Caco-2 (cell line): ENCODE data around the gene IFNA16. TPM values are rescaled to one million over a fixed set of nuclear protein-coding genes. Genes with fewer than 3 reads are reported as not detected.
"Not testable (repeated sequence)": the region's sequence is repeated elsewhere in the genome, so short reads cannot be mapped to it uniquely, and the experiment has no call there.

ENCODE experiments used
- BruUV-seq: library from RNA; stranded (reverse); fragments of 400-500 nt; replicated peaks from 2 replicates; lab custom pipeline; 2021; lab: Mats Ljungman, UMichigan
- CTCF ChIA-PET: fragments of 300-600 bp; sonication (Branson Sonifier 250); formaldehyde crosslinking; loops from one replicate; lab custom pipeline; 2022; ENCODE audit warnings: antibody characterized with exemption; lab: Charles Lee
- POLR2A ChIA-PET: fragments of 300-600 bp; sonication (Branson Sonifier 250); formaldehyde crosslinking; loops from one replicate; lab custom pipeline; 2022; ENCODE audit warnings: antibody characterized with exemption; lab: Charles Lee
- DNase-seq, 2 experiments: peaks; one replicate each; pipeline versions ENCODE4 v3.0.0 to v3.0.0-alpha.2; 2020 to 2022
- H3K27me3 ChIP-seq: replicated peaks from 2 replicates; pipeline ENCODE4 v1.6.0; 2011; ENCODE audit warnings: low read length; ENCODE audit not compliant: control insufficient read depth, insufficient read depth
- H3K36me3 ChIP-seq: 2 replicates; pipeline ENCODE4 v1.5.1; 2011; ENCODE audit warnings: low read length; ENCODE audit not compliant: control insufficient read depth, insufficient read depth
- H3K4me1 ChIP-seq: fragments of 250-450 bp; sonication (Bioruptor Pico); 2 replicates; pipeline ENCODE4 v1.5.1; 2020; ENCODE audit warnings: mild to moderate bottlenecking
- H3K4me3 ChIP-seq: 2 replicates; pipeline ENCODE4 v1.5.1; 2011; ENCODE audit warnings: low read depth, mild to moderate bottlenecking, control low read depth, low read length
- H3K9me3 ChIP-seq: fragments of 250-450 bp; sonication (Bioruptor Pico); 2 replicates; pipeline ENCODE4 v1.5.1; 2020; ENCODE audit warnings: mild to moderate bottlenecking, moderate library complexity
- H3K27ac Mint-ChIP-seq: one replicate; pipeline ENCODE4 v1.8.0; 2022; ENCODE audit warnings: mixed read lengths; ENCODE audit not compliant: unreplicated experiment
- H3K27me3 Mint-ChIP-seq: one replicate; pipeline ENCODE4 v1.8.0; 2022; ENCODE audit warnings: mixed read lengths; ENCODE audit not compliant: insufficient read depth, unreplicated experiment
- H3K36me3 Mint-ChIP-seq: one replicate; pipeline ENCODE4 v1.8.0; 2022; ENCODE audit warnings: mild to moderate bottlenecking, mixed read lengths; ENCODE audit not compliant: insufficient read depth, unreplicated experiment
- H3K4me1 Mint-ChIP-seq: one replicate; pipeline ENCODE4 v1.8.0; 2022; ENCODE audit warnings: low read depth, mixed read lengths; ENCODE audit not compliant: unreplicated experiment
- H3K4me3 Mint-ChIP-seq: one replicate; pipeline ENCODE4 v1.8.0; 2022; ENCODE audit warnings: mild to moderate bottlenecking, moderate library complexity, mixed read lengths; ENCODE audit not compliant: unreplicated experiment
- H3K9me3 Mint-ChIP-seq: one replicate; pipeline ENCODE4 v1.8.0; 2022; ENCODE audit warnings: mixed read lengths; ENCODE audit not compliant: unreplicated experiment
- intact Hi-C: fragments of 100-400 bp; cut with micrococcal nuclease; formaldehyde crosslinking; loops from one replicate; pipeline ENCODE4 v1.10.0; 2022; ENCODE audit not compliant: unreplicated experiment
- total RNA-seq: library from RNA; stranded (reverse); gene quantifications from 2 replicates; pipeline ENCODE4 v1.2.3, GENCODE V29; 2022
- TF ChIP-seq, protein P1 (sequence below), 2 experiments: fragments of 200-600 bp in 1 of 2; IDR thresholded peaks; 1 replicate in 1 of 2; 2 replicates in 1 of 2; pipeline versions ENCODE4 v1.5.1 to v1.8.0; 2011 to 2022; ENCODE audit warnings: antibody characterized with exemption in 1 of 2, control low read depth in 1 of 2, inconsistent platforms in 1 of 2, low read depth in 1 of 2, low read length in 1 of 2, mild to moderate bottlenecking in 1 of 2, moderate library complexity in 1 of 2; ENCODE audit not compliant: insufficient read depth in 1 of 2, severe bottlenecking in 1 of 2, unreplicated experiment in 1 of 2

Gene IFNA16
- total RNA-seq, 1 experiment from 2014 or later: not detected

DNA sequence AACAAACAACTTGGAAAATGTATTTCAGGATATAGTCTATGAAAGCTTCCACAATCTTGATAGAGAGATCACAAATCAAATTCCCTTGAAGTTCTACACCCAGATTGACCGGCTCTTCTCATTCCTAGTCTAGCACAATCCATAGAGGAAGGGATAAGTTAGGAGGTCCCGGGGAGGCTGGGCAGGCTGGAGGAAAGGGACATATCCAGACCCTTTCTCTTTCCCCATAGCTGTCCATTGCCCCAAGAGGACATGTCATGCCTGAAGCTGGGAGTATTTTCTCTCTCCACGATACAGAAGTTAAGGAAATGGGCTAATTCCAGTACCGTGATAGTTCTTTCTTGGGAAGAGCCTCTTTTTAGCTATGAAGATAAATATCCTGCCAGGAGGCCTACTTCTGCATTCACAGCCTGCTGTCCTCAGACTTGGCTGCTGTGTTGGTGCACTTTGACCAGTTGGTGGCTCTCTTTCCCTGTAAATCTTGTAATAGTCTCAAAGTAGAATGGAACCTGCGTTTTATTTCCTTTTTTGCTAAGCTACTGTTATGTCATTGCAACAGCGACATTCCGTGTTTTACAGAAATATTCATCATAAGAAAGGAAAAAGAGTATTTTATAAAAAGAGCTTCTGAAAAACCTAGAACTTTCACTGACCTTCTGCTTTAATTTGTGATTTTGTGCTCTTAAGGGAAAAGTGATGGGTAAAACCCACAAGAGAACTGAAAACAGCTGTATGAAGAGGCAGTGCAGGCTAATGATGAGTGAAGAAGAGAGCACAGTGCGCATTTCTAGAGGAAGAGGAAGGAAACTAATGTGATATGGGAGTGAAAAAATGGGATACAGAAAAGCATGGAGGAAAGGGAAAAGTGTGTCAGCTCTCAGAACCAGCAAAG lies 18.6 kb upstream of the IFNA16 start:
- H3K4me3 Mint-ChIP-seq, H3K27ac Mint-ChIP-seq, BruUV-seq, H3K36me3 Mint-ChIP-seq, H3K9me3 ChIP-seq, H3K4me3 ChIP-seq, POLR2A ChIA-PET, H3K4me1 ChIP-seq, H3K36me3 ChIP-seq, H3K4me1 Mint-ChIP-seq, H3K27me3 ChIP-seq, H3K9me3 Mint-ChIP-seq: not testable (repeated sequence)
- CTCF ChIA-PET: interaction anchor here (0.6 to 1.3 kb wide), 6 partner anchors 16 to 220 kb away, joined by 3 to 6 read pairs (median 4); no protein-coding TSS in a partner anchor
- TF ChIP-seq, protein P1, sequence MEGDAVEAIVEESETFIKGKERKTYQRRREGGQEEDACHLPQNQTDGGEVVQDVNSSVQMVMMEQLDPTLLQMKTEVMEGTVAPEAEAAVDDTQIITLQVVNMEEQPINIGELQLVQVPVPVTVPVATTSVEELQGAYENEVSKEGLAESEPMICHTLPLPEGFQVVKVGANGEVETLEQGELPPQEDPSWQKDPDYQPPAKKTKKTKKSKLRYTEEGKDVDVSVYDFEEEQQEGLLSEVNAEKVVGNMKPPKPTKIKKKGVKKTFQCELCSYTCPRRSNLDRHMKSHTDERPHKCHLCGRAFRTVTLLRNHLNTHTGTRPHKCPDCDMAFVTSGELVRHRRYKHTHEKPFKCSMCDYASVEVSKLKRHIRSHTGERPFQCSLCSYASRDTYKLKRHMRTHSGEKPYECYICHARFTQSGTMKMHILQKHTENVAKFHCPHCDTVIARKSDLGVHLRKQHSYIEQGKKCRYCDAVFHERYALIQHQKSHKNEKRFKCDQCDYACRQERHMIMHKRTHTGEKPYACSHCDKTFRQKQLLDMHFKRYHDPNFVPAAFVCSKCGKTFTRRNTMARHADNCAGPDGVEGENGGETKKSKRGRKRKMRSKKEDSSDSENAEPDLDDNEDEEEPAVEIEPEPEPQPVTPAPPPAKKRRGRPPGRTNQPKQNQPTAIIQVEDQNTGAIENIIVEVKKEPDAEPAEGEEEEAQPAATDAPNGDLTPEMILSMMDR (IDR thresholded peaks at IDR 0.05; ENCODE audit: insufficient read depth in 1 of 2, low read depth in 1 of 2, low read length in 1 of 2, severe bottlenecking in 1 of 2, unreplicated experiment in 1 of 2): peak in 1 of 2 experiments; percentile 55
- intact Hi-C loops: loop anchor here (5.0 kb wide), 1 partner anchor 552 kb away; no protein-coding TSS in a partner anchor
- peaks cover 11% of the 10 kb centered on the region for H3K27me3 Mint-ChIP-seq
- peak in 1 of 2 experiments; percentile 14 for DNase-seq

DNA sequence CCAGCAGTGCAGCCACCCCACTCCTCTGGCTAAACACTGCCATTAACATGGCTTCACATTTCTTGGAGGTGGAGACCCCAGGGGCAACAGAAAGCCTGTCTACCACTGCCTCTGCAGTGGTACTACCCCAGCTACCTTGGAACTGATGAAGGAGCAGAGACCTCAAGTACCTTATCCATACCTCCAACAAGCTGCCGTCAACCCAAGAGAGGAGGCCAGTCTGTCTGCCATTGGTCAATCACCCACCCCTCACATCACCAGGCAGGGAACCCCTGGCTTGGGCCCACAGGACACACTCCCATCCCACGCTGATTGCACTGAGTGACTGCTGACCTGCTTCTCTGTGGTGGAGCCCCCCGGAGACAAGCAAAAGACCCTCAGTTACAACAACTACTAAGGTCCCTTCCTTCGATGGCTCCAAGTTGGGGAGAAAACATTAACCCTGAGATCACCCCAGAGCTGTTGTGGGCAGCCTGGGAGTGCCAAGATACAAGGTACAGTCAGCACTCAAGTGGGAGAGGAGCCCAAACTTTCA lies 17.1 kb upstream of the IFNA16 start:
- Mint-ChIP-seq H3K27ac (no peak overlapping the region), H3K4me1 (no peaks in the 10 kb centered on the region), H3K27me3 (peaks cover 11% of the 10 kb centered on the region), H3K36me3 (no peaks in the 10 kb centered on the region), H3K4me3 (no peak overlapping the region), H3K9me3 (no peaks in the 10 kb centered on the region)
- no peaks in the 10 kb centered on the region for H3K9me3 ChIP-seq
- no peaks in the 10 kb centered on the region for H3K36me3 ChIP-seq
- no TSS peak for BruUV-seq
- DNase-seq: no peak
- no peak overlapping the region for H3K4me3 ChIP-seq
- intact Hi-C loops: no loop called here
- H3K4me1 ChIP-seq: no peaks in the 10 kb centered on the region
- TF ChIP-seq, protein P1 (IDR thresholded peaks at IDR 0.05; ENCODE audit: insufficient read depth in 1 of 2, low read depth in 1 of 2, low read length in 1 of 2, severe bottlenecking in 1 of 2, unreplicated experiment in 1 of 2): no peak
- no peaks in the 10 kb centered on the region for H3K27me3 ChIP-seq
- POLR2A ChIA-PET: no interaction called here
- CTCF ChIA-PET: no interaction called here

DNA sequence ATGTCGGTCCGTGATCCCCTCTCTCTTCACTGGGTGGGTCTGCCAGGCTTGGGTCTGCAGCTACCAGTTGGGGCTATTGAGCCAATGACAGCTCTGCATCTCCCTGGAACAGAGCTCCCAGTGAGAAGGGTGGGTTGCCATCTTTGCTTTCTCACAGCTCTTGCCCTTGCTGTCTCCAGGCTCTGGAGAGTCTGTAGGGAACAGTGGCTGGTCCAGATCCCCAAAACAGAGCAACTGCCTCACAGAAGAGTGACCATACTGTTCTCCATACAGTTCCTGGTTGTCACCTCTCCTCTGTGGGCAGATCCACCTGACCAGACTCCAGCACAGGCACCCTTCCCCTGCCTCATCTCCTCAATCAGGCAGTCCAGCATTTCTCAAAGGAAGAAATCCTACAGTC lies 16.1 kb upstream of the IFNA16 start:
- no TSS peak for BruUV-seq
- no peaks in the 10 kb centered on the region for H3K9me3 Mint-ChIP-seq
- H3K4me1 ChIP-seq: no peaks in the 10 kb centered on the region
- POLR2A ChIA-PET: no interaction called here
- H3K4me3 ChIP-seq: no peak overlapping the region
- H3K27me3 ChIP-seq: no peaks in the 10 kb centered on the region
- DNase-seq: no peak
- no peaks in the 10 kb centered on the region for H3K36me3 Mint-ChIP-seq
- H3K4me1 Mint-ChIP-seq: no peaks in the 10 kb centered on the region
- TF ChIP-seq, protein P1 (IDR thresholded peaks at IDR 0.05; ENCODE audit: insufficient read depth in 1 of 2, low read depth in 1 of 2, low read length in 1 of 2, severe bottlenecking in 1 of 2, unreplicated experiment in 1 of 2): no peak
- no peak overlapping the region for H3K4me3 Mint-ChIP-seq
- H3K36me3 ChIP-seq: no peaks in the 10 kb centered on the region
- no peak overlapping the region for H3K27ac Mint-ChIP-seq
- intact Hi-C loops: no loop called here
- peaks cover 7% of the 10 kb centered on the region for H3K27me3 Mint-ChIP-seq
- H3K9me3 ChIP-seq: no peaks in the 10 kb centered on the region
- CTCF ChIA-PET: no interaction called here
